ENCODE data around the gene ASCL4.
A peak's percentile ranks its signal among the peaks of the same experiment; 100 is the strongest.
"Not testable (repeated sequence)": the region's sequence is repeated elsewhere in the genome, so short reads cannot be mapped to it uniquely, and the experiment has no call there.

Gene ASCL4, protein sequence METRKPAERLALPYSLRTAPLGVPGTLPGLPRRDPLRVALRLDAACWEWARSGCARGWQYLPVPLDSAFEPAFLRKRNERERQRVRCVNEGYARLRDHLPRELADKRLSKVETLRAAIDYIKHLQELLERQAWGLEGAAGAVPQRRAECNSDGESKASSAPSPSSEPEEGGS

DNA sequence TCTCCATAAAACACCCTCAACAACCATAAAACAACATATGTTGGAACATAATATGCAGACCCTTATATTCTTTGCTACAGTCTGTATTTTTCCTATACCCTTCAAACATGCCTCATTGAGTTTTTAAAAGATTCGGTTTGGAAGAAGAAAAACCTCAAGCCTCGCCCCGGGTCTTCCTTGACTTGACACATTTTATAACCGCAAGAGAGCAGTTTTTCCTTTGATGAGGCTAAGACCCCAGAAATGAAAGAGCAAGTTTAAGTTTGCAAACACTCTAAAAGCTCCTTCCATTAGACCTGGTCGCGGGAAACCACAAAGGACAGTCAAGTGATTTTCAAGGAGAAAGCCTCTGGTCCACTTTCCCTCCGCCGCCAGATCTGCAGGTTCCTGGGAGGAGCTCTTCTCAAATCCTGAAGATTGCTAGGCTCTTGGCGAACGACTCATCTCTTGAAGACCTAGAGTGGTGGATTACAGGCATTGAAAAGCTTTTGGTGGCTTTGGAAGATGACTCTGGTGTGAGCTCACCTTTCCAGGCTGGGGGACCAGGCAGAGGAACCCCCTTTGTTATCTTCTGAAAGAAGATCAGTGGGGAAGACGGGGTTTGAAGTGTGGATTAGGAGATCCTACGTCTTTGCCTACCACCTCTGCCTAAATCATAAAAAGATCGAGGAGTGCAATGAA lies at the start of gene ASCL4:
Gene ASCL4 (plus strand): TSS at position 356 of the 681 bp plus-strand sequence. CDS start 515 bp downstream, outside the sequence.
- Histone ChIP-seq H3K9me3 (ENCODE audit: insufficient read depth, low read depth, low read length) (no peaks in the 10 kb centered on the region), H2AFZ (ENCODE audit: low read length) (peak within 1 kb of the TSS; percentile 1; the same call in 1 of the 2 replicates), H3K36me3 (ENCODE audit: insufficient read depth, low read length) (no peaks in the 10 kb centered on the region), H3K27me3 (ENCODE audit: insufficient read depth, low read length, poor library complexity, severe bottlenecking) (no peaks in the 10 kb centered on the region), H3F3A (ENCODE audit: low read depth) (peaks cover 11% of the 10 kb centered on the region), H3K4me1 (ENCODE audit: insufficient read depth, low read length, poor library complexity, severe bottlenecking) (peaks cover 67% of the 10 kb centered on the region), H3K9ac (ENCODE audit: low read depth, low read length, poor library complexity, severe bottlenecking) (peak within 1 kb of the TSS; percentile 80), H3K4me3 (ENCODE audit: low read length, poor library complexity, severe bottlenecking) (peak within 1 kb of the TSS; percentile 70), H3K9me2 (replicated peaks; ENCODE audit: low read depth, low read length) (no peaks in the 10 kb centered on the region), H4K20me1 (ENCODE audit: insufficient read depth, low read length, poor library complexity, severe bottlenecking) (no peaks in the 10 kb centered on the region), H3K79me2 (ENCODE audit: insufficient read depth, low read length) (peaks cover 30% of the 10 kb centered on the region), H3K4me2 (ENCODE audit: low read depth, low read length, poor library complexity, severe bottlenecking) (peak within 1 kb of the TSS; percentile 86)
- no peak for TF ChIP-seq EZH2phosphoT487 (IDR thresholded peaks at IDR 0.05; ENCODE audit: borderline replicate concordance)
- TF ChIP-seq, protein P1, sequence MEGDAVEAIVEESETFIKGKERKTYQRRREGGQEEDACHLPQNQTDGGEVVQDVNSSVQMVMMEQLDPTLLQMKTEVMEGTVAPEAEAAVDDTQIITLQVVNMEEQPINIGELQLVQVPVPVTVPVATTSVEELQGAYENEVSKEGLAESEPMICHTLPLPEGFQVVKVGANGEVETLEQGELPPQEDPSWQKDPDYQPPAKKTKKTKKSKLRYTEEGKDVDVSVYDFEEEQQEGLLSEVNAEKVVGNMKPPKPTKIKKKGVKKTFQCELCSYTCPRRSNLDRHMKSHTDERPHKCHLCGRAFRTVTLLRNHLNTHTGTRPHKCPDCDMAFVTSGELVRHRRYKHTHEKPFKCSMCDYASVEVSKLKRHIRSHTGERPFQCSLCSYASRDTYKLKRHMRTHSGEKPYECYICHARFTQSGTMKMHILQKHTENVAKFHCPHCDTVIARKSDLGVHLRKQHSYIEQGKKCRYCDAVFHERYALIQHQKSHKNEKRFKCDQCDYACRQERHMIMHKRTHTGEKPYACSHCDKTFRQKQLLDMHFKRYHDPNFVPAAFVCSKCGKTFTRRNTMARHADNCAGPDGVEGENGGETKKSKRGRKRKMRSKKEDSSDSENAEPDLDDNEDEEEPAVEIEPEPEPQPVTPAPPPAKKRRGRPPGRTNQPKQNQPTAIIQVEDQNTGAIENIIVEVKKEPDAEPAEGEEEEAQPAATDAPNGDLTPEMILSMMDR (conservative IDR thresholded peaks at IDR 0.05; ENCODE audit: low read length) = no peak

DNA sequence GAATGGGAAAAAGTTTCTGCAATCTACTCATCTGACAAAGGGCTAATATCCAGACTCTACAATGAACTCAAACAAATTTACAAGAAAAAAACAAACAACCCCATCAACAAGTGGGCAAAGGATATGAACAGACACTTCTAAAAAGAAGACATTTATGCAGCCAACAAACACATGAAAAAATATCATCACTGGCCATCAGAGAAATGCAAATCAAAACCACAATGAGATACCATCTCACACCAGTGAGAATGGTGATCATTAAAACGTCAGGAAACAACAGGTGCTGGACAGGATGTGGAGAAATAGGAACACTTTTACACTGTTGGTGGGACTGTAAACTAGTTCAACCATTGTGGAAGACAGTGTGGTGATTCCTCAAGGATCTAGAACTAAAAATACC lies 47.2 kb upstream of the ASCL4 start:
- H3K9me3 ChIP-seq (ENCODE audit: insufficient read depth, low read depth, low read length); H3K4me2 ChIP-seq (ENCODE audit: low read depth, low read length, poor library complexity, severe bottlenecking); H4K20me1 ChIP-seq (ENCODE audit: insufficient read depth, low read length, poor library complexity, severe bottlenecking); H3K4me1 ChIP-seq (ENCODE audit: insufficient read depth, low read length, poor library complexity, severe bottlenecking); H3K79me2 ChIP-seq (ENCODE audit: insufficient read depth, low read length); H3K27me3 ChIP-seq (ENCODE audit: insufficient read depth, low read length, poor library complexity, severe bottlenecking); H3K9ac ChIP-seq (ENCODE audit: low read depth, low read length, poor library complexity, severe bottlenecking); H3K36me3 ChIP-seq (ENCODE audit: insufficient read depth, low read length); H2AFZ ChIP-seq (ENCODE audit: low read length); H3K4me3 ChIP-seq (ENCODE audit: low read length, poor library complexity, severe bottlenecking); H3K9me2 ChIP-seq (replicated peaks; ENCODE audit: low read depth, low read length); H3F3A ChIP-seq (ENCODE audit: low read depth): not testable (repeated sequence)

DNA sequence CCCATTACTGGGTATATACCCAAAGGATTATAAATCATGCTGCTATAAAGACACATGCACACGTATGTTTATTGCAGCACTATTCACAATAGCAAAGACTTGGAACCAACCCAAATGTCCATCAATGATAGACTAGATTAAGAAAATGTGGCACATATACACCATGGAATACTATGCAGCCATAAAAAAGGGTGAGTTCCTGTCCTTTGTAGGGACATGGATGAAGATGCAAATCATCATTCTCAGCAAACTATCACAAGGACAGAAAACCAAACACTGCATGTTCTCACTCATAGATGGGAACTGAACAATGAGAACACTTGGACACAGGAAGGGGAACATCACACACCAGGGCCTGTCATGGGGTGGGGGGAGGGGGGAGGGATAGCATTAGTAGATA lies 46.8 kb upstream of the ASCL4 start:
- H3K27me3 ChIP-seq (ENCODE audit: insufficient read depth, low read length, poor library complexity, severe bottlenecking); H3K9me3 ChIP-seq (ENCODE audit: insufficient read depth, low read depth, low read length); H3K36me3 ChIP-seq (ENCODE audit: insufficient read depth, low read length); H3K4me3 ChIP-seq (ENCODE audit: low read length, poor library complexity, severe bottlenecking); H3F3A ChIP-seq (ENCODE audit: low read depth); H3K4me2 ChIP-seq (ENCODE audit: low read depth, low read length, poor library complexity, severe bottlenecking); H4K20me1 ChIP-seq (ENCODE audit: insufficient read depth, low read length, poor library complexity, severe bottlenecking); H3K79me2 ChIP-seq (ENCODE audit: insufficient read depth, low read length); H2AFZ ChIP-seq (ENCODE audit: low read length); H3K9me2 ChIP-seq (replicated peaks; ENCODE audit: low read depth, low read length); H3K9ac ChIP-seq (ENCODE audit: low read depth, low read length, poor library complexity, severe bottlenecking); H3K4me1 ChIP-seq (ENCODE audit: insufficient read depth, low read length, poor library complexity, severe bottlenecking): not testable (repeated sequence)

DNA sequence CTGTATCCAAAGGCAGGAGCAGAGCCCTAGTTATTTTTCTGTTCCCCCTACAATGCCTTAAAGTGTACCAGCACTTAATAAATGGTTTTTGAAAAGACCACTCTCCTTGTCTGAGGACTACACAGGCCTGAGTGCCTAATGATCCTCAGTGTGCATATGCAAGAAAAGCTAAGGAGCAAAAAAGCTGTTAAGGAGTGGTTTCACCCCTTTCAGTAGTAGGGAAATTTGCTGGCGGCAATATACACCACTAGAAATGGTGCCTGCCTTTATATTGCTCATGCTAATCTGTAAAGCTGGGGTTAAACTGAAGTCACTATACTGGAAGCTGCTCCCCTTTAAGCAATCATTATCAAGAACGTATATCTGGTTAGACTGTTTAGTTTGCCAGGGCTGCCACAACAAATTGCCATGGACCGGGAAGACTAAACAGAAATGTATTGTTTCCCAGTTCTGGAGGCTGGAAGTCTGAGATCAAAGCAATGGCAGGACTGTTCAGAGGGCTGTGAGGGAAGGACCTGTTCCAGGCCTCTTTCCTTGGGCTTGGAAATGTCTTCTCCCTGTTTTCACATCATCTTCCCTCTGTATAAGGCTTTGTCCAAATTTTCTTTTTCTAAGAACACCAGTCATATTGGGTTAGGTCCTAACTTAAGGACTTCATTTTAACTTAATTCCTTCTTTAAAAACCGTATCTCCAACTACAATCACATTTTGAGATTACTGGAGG lies 43.7 kb upstream of the ASCL4 start:
- Histone ChIP-seq H3F3A (ENCODE audit: low read depth) (no peaks in the 10 kb centered on the region), H3K4me2 (ENCODE audit: low read depth, low read length, poor library complexity, severe bottlenecking) (no peak overlapping the region), H3K4me3 (ENCODE audit: low read length, poor library complexity, severe bottlenecking) (no peak overlapping the region), H3K79me2 (ENCODE audit: insufficient read depth, low read length) (no peaks in the 10 kb centered on the region), H4K20me1 (ENCODE audit: insufficient read depth, low read length, poor library complexity, severe bottlenecking) (no peaks in the 10 kb centered on the region), H3K4me1 (ENCODE audit: insufficient read depth, low read length, poor library complexity, severe bottlenecking) (no peaks in the 10 kb centered on the region), H3K9ac (ENCODE audit: low read depth, low read length, poor library complexity, severe bottlenecking) (no peak overlapping the region), H3K9me2 (replicated peaks; ENCODE audit: low read depth, low read length) (no peaks in the 10 kb centered on the region), H2AFZ (ENCODE audit: low read length) (no peak overlapping the region), H3K36me3 (ENCODE audit: insufficient read depth, low read length) (peaks cover 29% of the 10 kb centered on the region), H3K9me3 (ENCODE audit: insufficient read depth, low read depth, low read length) (no peaks in the 10 kb centered on the region), H3K27me3 (ENCODE audit: insufficient read depth, low read length, poor library complexity, severe bottlenecking) (no peaks in the 10 kb centered on the region)
- TF ChIP-seq, protein P1 (conservative IDR thresholded peaks at IDR 0.05; ENCODE audit: low read length) = no peak
- TF ChIP-seq EZH2phosphoT487 (IDR thresholded peaks at IDR 0.05; ENCODE audit: borderline replicate concordance) = no peak

Data from Loucy (cell line).